DOHH2 (cell line): ENCODE results near the gene CALHM4.

Experiments used
- H3F3A ChIP-seq: fragments of 200-600 bp; sonication (generic), shearing (Covaris generic); 2 replicates; pipeline ENCODE4 v1.6.0; 2016; ENCODE audit warnings: antibody characterized with exemption, mild to moderate bottlenecking; ENCODE audit not compliant: control insufficient read depth, insufficient read depth
- H3K27ac ChIP-seq: fragments of 200-600 bp; sonication (generic); 2 replicates; pipeline ENCODE4 v1.5.1; 2014; ENCODE audit warnings: low read depth, mild to moderate bottlenecking, low read length, moderate library complexity
- H3K27me3 ChIP-seq: fragments of 200-600 bp; sonication (generic); 2 replicates; pipeline ENCODE4 v1.6.1; 2014; ENCODE audit warnings: mild to moderate bottlenecking, low read length, mixed read lengths; ENCODE audit not compliant: control insufficient read depth
- H3K36me3 ChIP-seq: fragments of 200-600 bp; sonication (generic); 2 replicates; pipeline ENCODE4 v1.6.1; 2014; ENCODE audit warnings: mild to moderate bottlenecking, low read length, moderate library complexity, mixed read lengths; ENCODE audit not compliant: control insufficient read depth
- H3K4me1 ChIP-seq: fragments of 200-600 bp; sonication (generic); 2 replicates; pipeline ENCODE4 v1.6.1; 2014; ENCODE audit warnings: mild to moderate bottlenecking, low read length, mixed read lengths; ENCODE audit not compliant: control insufficient read depth
- H3K4me2 ChIP-seq: fragments of 200-600 bp; sonication (generic); 2 replicates; pipeline ENCODE4 v1.6.0; 2014; ENCODE audit warnings: mild to moderate bottlenecking, low read length, moderate library complexity
- H3K4me3 ChIP-seq: fragments of 200-600 bp; sonication (generic); 2 replicates; pipeline ENCODE4 v1.5.1; 2014; ENCODE audit warnings: mild to moderate bottlenecking, low read length, mixed read lengths
- H3K79me2 ChIP-seq: fragments of 200-600 bp; sonication (generic); 2 replicates; pipeline ENCODE4 v1.6.1; 2014; ENCODE audit warnings: mild to moderate bottlenecking, low read length, mixed read lengths; ENCODE audit not compliant: control insufficient read depth
- H3K9me2 ChIP-seq: fragments of 200-600 bp; sonication (generic); replicated peaks from 2 replicates; pipeline ENCODE4 v1.6.1; 2014; ENCODE audit warnings: mild to moderate bottlenecking, low read length, mixed read lengths; ENCODE audit not compliant: control insufficient read depth
- H3K9me3 ChIP-seq: fragments of 200-600 bp; sonication (generic); 2 replicates; pipeline ENCODE4 v1.6.1; 2014; ENCODE audit warnings: antibody characterized with exemption, low read length, mixed read lengths; ENCODE audit not compliant: control insufficient read depth, insufficient read depth
- H4K20me1 ChIP-seq: fragments of 200-600 bp; sonication (generic); 2 replicates; pipeline ENCODE4 v1.6.0; 2014; ENCODE audit warnings: low read depth, mild to moderate bottlenecking, antibody characterized with exemption, low read length, moderate library complexity; ENCODE audit not compliant: control insufficient read depth, insufficient read depth
- CTCF ChIP-seq: fragments of 200-600 bp; sonication (generic); IDR thresholded peaks from one replicate; pipeline ENCODE4 v1.5.1; 2014; ENCODE audit warnings: antibody characterized with exemption, mild to moderate bottlenecking, low read depth, low read length; ENCODE audit not compliant: poor library complexity, severe bottlenecking
- EZH2phosphoT487 ChIP-seq: fragments of 200-600 bp; sonication (generic); IDR thresholded peaks from 2 replicates; pipeline ENCODE4 v1.6.1; 2017; ENCODE audit warnings: borderline replicate concordance, mild to moderate bottlenecking, antibody characterized with exemption, low read length, moderate library complexity, mixed read lengths

CALHM4 gene

GRCh38 chr6:116553451-116553850 lies at the start of gene CALHM4:
Gene CALHM4, plus strand, starts transcription at chr6:116553751. Its CDS starts 43 bp downstream, at chr6:116553794.
- Histone ChIP-seq H3K9me2 (no peaks in the 10 kb centered on the region), H3K9me3 (no peaks in the 10 kb centered on the region), H3K4me3 (no peak within 1 kb of the TSS), H3K27me3 (peaks cover 7% of the 10 kb centered on the region; the same call in 1 of the 2 replicates), H3K4me1 (no peaks in the 10 kb centered on the region), H4K20me1 (no peaks in the 10 kb centered on the region), H3F3A (no peaks in the 10 kb centered on the region), H3K36me3 (no peaks in the 10 kb centered on the region), H3K79me2 (no peaks in the 10 kb centered on the region), H3K4me2 (no peak within 1 kb of the TSS), H3K27ac (no peak within 1 kb of the TSS)
- TF ChIP-seq CTCF (no peak), EZH2phosphoT487 (no peak)

- Histone ChIP-seq H3F3A (no peaks in the 10 kb centered on the region), H3K27ac (no peak overlapping the region), H3K4me1 (no peaks in the 10 kb centered on the region), H3K79me2 (no peaks in the 10 kb centered on the region), H3K4me2 (no peak overlapping the region), H3K4me3 (no peak overlapping the region), H4K20me1 (no peaks in the 10 kb centered on the region), H3K9me3 (no peaks in the 10 kb centered on the region), H3K9me2 (no peaks in the 10 kb centered on the region), H3K36me3 (no peaks in the 10 kb centered on the region), H3K27me3 (peaks cover 4% of the 10 kb centered on the region)
- TF ChIP-seq EZH2phosphoT487 (no peak), CTCF (no peak)
Measured at GRCh38 chr6:116507324-116507723, 46.2 kb upstream of the CALHM4 start.

GRCh38 chr6:116508527-116508926 lies 45.0 kb upstream of the CALHM4 start:
- Histone ChIP-seq H3K36me3 (no peaks in the 10 kb centered on the region), H3K4me3 (no peak overlapping the region), H3K4me1 (no peaks in the 10 kb centered on the region), H3K9me2 (no peaks in the 10 kb centered on the region), H3K79me2 (no peaks in the 10 kb centered on the region), H3K27me3 (peaks cover 9% of the 10 kb centered on the region), H3K4me2 (no peak overlapping the region), H3K9me3 (no peaks in the 10 kb centered on the region), H3F3A (no peaks in the 10 kb centered on the region), H4K20me1 (no peaks in the 10 kb centered on the region), H3K27ac (no peak overlapping the region)
- TF ChIP-seq EZH2phosphoT487 (no peak), CTCF (no peak)
